ENCODE measurements around the gene ESYT2. TPM values are rescaled to one million over a fixed set of nuclear protein-coding genes. Genes with fewer than 3 reads are reported as not detected.

The ESYT2 gene
- polyA plus RNA-seq, 5 donors, result 36.8 to 46.4 (median 41.5) TPM

DNA sequence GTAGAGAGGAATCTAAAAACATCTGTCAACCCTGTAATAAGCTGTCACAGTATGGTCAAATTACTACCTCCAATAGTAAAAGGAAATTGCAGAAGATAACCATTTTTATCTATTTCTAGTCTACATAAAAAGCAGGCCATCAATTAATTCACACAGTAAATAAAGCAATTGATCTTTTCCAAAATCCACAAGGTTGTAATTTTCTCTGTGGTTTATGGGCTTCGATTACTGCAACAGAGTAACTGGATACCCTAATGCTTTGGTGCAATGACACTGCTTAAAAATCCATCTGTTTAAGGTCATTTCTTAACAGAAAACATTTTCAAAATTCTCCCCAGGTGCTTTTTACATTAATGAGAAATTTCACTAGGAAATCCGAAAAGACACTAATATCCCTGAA lies 23.9 kb downstream of the ESYT2 start:
- no peak for DNase-seq

DNA sequence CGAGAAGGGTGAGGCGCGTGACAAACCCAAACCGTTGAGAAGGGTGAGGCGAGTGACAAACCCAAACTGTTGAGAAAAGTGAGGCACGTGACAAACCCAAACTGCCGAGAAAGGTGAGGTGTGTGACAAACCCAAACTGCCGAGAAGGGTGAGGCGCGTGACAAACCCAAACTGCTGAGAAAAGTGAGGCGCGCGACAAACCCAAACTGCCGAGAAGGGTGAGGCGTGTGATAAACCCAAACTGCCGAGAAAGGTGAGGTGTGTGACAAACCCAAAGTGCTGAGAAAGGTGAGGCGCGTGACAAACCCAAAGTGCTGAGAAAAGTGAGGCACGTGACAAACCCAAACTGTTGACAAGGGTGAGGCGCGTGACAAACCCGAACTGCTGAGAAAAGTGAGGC lies 25.0 kb downstream of the ESYT2 start:
- DNase-seq, result no peak

GRCh38 chr7:158803367-158803969 lies 25.8 kb downstream of the ESYT2 start:
- no peak for DNase-seq

DNA sequence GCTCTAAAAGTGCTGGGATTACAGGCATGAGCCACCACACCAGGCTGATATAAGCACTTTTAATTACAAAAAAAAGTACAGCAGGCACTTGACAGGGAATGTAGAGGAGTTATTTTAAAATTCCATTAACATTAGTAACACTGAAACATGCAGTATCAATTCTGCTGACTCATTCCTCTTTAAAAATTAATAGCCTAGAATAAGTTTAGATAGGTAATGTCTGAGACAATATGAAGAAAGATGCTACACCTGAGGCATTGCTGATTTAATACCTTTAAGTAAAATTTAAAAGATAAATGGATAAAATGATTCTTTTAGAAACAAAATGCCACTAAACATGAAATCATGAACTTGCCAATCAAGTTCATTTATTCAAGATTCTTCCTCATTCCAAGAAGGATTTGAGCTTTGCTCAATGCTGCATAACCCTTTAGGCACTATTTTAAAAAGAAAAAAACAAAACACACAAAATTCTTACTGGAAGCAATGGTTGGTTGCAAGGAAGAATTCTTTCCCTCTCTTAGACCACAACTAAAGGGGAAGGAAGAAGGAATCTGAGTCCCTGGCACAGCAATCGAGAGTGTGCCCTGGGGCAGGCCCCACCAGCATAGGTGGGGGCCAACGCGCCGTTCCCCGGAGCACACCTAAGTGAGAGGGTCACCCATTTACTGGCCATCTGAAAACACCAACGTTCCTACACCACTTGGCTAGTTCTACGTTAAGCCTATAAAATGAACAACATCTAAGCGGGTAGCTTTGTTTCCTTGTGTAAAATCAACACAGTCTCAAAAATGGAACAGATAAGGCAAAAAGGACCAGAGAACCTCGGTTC lies 26.6 kb downstream of the ESYT2 start:
- no peak for DNase-seq

DNA sequence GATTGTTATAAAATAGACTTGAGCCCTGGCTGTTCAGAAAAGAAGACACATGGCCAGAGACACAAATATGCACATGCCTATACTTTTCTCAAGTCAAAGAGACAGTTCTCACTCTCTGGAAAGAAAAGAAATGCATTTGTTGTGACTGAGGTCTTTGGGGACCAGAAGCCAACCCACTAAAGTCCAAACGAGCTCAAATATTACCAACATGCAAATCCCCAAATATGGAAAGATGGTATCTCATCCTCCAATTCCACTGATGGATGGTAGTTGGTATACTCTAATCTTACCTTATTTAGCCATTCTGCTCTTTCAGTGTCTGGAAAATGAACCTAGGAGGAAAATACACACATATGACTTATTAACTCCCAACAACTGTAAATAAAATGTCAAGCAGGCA lies 30.6 kb downstream of the ESYT2 start:
- no peak for DNase-seq

DNA sequence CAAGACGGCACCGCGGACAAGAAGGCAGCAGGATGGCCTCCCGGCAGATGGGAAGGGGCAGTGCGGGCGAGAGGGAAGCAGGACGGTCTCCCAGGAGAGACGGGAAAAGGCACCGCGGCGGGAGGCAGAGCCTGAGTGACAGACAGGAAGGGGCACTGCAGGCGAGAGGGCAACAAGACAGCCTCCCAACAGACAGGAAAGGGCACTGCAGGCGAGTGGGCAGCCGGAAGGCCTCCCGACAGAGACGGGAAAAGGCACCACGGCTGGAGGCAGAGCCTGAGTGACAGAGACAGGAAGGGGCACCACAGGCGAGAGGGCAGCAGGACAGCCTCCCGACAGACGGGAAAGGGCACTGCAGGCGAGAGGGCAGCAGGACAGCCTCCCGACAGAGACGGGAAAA lies 32.6 kb downstream of the ESYT2 start:
- no peak for DNase-seq

GRCh38 chr7:158795272-158795671 lies 34.0 kb downstream of the ESYT2 start:
- no peak for DNase-seq

GRCh38 chr7:158791107-158791506 lies 38.2 kb downstream of the ESYT2 start:
- no peak for DNase-seq

GRCh38 chr7:158789842-158790241 lies 39.5 kb downstream of the ESYT2 start:
- no peak for DNase-seq

DNA sequence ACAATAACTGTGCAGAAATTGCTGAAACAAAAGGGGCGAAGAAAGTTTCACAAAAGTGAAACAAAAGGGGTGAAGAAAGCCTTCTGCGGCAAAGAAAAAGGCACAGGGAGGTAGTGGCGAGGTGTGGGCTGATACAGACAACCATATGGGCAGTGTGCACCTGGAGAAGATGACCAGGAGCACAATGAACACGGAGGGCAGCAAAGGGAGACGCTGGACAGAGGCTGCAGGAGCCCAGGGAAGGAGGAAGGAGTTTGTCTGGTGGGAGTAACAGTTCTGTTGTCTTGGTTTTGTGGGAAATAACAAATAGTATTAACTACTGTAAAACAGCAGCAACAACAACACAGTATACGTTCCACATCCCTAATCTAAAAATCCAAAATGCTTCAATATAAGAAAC lies 42.4 kb downstream of the ESYT2 start:
- no peak for DNase-seq

DNA sequence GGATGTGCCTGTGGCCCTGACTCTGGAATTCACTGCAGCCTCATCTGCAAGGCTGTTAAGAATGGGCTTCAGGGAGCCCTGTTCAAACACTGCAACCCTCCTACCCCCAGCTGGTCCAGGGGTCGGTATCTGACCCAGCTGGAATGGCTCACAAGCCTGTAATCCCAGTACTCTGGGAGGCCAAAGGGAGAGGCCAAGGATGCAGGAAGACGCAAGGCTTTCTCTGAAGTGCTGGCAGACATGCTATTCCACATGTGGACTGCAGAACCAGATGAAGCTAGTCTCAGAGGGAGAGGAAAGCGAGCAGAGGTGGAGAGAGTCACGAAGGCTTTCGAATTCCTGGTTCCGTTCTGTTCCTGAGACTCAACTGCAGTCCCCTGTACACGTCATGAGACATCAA lies 45.0 kb downstream of the ESYT2 start:
- no peak for DNase-seq

GRCh38 chr7:158783595-158783994 lies 45.7 kb downstream of the ESYT2 start:
- DNase-seq, result no peak

DNA sequence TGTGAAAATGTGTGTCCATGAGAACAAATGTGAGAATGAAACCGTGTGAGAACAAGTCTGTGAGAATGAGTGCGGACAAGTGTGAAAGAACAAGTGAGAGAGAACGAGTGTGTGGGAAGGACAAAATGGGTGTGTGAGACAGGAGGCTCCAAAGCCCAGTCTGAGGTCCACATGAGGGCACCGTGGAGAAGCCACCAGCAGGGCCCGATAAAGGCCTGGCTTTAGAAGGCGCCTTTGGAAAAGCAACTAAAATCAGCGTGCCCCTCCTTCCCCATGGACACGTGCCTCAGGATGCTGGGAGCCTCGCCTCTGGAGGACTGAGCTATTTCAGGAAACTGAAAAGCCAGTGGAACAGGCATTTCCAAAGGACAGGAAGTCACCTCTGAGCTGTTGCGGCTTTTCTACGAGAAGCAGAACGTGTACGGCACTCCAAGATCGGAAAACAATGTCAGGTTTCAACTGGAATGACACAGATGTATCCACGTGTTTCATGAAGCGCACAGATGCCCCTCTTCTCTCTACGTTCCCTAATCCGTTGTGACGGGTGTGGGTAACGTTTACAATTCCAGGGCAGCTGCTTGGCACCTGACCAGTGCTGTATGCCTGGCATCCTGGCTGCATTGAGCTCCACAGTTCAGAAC lies 46.4 kb downstream of the ESYT2 start:
- no peak for DNase-seq

GRCh38 chr7:158781974-158782664 lies 47.2 kb downstream of the ESYT2 start:
- DNase-seq, result no peak

DNA sequence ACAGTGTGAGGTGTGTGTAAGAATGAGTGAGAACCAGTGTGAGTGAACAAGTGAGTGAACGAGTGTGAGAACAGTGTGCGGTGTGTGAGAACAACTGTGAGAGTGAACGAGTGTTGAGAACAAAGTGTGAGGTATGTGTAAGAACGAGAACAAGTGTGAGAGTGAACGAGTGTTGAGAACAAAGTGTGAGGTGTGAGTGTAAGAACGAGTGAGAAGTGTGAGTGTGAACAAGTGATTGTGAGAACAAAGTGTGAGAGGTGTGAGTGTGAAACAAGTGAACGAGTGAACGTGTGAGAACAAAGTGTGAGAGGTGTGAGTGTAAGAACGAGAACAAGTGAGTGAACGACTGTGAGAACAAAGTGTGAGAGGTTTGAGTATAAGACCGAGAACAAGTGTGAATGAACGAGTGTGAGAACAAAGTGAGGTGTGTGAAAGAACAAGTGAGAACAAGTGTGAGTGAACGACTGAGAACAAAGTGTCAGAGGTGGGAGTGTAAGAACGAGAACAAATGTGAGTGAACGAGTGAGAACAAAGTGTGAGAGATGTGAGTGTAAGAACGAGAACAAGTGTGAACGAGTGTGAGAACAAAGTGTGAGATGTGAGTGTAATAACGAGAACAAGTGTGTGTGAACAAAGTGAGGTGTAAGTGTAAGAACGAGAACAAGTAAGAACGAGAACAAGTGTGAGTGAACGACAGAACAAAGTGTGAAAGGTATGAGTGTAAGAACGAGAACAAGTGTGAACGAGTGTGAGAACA lies 47.9 kb downstream of the ESYT2 start:
- no peak for DNase-seq

GRCh38 chr7:158779061-158780000 lies 50.0 kb downstream of the ESYT2 start:
- no peak for DNase-seq

- no peak for DNase-seq
These were observed 50.8 kb downstream of the ESYT2 start for GRCh38 chr7:158778471-158778870.

- DNase-seq, result no peak
These were observed 51.5 kb downstream of the ESYT2 start for GRCh38 chr7:158777793-158778192.

DNA sequence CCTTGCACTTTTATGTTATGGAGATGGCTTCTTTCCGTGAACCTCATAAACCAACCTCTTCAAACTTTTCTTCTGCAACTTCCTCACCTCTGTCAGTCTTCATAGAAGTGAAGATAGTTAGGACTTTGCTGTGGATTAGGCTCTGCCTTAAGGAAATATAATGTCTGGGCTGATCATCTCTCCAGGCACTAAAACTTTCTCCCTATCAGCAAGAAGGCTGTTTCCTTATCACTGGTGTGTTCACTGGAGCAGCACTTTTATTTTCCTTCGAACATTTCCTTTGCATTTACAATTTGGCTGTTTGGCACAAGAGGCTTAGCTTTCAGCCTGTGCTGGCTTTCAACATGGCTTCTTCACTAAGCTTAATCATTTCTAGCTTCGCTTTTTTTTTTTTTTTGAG lies 52.8 kb downstream of the ESYT2 start:
- DNase-seq, result no peak

GRCh38 chr7:158774952-158775351 lies 54.4 kb downstream of the ESYT2 start:
- no peak for DNase-seq

DNA sequence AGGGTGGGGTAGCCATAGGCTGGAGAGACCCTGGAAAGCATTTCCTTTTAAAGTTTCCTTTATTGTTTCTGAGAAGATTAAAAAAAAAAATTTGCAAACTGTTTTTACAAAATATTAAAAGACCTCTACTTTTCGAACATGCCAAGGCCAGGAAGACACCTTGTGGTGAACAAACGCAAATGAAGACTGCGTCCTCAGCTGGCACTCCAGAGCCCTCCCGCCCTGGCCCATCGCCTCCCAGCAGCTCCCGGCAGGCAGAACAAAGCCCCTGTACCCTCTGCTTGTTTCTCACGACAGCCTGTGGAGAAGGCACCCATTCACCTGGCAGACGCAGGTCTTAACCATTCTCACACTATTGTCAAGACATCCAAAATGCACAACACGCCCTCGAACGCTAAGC lies 56.4 kb downstream of the ESYT2 start:
- no peak for DNase-seq
